ENCODE measurements around the gene SPON2.

GRCh38 chr4:1182313-1182712 lies 9.9 kb upstream of the SPON2 start:
- TF ChIP-seq, protein P1, sequence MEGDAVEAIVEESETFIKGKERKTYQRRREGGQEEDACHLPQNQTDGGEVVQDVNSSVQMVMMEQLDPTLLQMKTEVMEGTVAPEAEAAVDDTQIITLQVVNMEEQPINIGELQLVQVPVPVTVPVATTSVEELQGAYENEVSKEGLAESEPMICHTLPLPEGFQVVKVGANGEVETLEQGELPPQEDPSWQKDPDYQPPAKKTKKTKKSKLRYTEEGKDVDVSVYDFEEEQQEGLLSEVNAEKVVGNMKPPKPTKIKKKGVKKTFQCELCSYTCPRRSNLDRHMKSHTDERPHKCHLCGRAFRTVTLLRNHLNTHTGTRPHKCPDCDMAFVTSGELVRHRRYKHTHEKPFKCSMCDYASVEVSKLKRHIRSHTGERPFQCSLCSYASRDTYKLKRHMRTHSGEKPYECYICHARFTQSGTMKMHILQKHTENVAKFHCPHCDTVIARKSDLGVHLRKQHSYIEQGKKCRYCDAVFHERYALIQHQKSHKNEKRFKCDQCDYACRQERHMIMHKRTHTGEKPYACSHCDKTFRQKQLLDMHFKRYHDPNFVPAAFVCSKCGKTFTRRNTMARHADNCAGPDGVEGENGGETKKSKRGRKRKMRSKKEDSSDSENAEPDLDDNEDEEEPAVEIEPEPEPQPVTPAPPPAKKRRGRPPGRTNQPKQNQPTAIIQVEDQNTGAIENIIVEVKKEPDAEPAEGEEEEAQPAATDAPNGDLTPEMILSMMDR (IDR thresholded peaks at IDR 0.05) = no peak
- no peak for TF ChIP-seq EZH2phosphoT487 (IDR thresholded peaks at IDR 0.05)

Measured in neural progenitor cell (in vitro differentiated cells).